GM18517 (cell line): ENCODE data around the gene PID1.

Source experiments
- ATAC-seq: cut with Tn5 transposase; IDR thresholded peaks from one replicate; pipeline ENCODE4 v1.9.1; 2021; ENCODE audit warnings: mild to moderate bottlenecking, moderate library complexity; ENCODE audit not compliant: unreplicated experiment

Gene PID1, protein sequence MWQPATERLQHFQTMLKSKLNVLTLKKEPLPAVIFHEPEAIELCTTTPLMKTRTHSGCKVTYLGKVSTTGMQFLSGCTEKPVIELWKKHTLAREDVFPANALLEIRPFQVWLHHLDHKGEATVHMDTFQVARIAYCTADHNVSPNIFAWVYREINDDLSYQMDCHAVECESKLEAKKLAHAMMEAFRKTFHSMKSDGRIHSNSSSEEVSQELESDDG

DNA sequence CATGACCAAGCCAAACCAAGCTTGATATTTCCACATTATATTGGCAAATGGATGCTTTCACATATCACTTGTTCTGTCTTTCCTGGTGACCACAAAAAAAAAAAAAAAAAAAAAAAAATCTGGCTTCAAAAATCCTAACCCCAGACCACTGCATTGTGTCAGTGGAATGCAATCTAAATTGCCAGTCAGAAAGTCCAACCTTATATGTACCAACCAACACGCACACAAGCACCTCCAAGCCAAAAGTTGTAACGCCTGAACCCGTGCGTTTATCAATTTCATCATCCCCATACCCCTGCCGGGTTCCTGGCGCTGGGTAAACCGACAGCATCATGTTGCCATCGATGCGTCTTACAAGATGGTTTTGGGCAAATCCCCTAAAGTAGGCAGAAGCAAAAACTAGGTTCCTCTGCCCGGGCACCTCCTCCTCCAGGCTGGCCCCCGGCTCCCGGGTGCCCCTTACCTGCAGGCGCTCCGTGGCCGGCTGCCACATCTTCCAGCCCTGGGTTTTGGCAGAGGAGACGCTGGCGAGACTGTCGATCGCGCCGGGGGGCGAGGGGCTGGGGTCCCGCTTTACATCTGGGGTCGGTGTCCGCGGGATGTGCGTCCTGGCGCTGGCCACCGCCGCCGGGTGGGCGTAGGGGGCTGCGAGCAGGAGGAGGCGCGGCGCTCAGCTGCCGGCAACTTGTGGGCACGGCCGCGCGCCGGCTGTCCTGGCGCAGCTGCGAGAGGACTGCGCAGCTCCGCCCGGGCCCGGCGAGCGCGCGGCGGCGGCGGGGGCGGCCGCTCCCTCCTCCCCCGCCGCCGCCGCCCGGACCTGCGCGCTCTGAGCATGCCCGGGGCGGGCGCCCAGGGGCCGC is at the start of gene PID1:
PID1 (minus strand) TSS at position 737 of the 860 bp plus-strand sequence; CDS start at position 493, 244 bp downstream.
- no peak for ATAC-seq

DNA sequence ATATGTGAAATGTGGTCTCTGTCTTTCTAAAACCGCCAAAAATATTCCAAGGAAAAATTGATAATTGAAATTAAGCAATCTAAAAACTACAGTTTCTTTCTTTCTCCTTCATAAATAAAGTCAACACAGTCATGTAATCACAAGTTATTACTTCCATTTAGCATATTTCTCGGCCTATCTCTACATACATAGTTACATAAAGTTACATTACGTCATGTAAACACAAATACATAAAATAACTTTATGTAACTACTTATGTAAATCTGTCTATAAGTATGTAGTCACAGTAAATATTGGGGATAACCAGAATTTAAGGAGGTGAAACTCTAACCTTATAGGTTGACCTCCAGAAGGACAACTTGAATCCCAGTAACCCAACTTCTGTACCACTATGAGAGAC is 48.5 kb upstream of the PID1 start:
- ATAC-seq: no peak

DNA sequence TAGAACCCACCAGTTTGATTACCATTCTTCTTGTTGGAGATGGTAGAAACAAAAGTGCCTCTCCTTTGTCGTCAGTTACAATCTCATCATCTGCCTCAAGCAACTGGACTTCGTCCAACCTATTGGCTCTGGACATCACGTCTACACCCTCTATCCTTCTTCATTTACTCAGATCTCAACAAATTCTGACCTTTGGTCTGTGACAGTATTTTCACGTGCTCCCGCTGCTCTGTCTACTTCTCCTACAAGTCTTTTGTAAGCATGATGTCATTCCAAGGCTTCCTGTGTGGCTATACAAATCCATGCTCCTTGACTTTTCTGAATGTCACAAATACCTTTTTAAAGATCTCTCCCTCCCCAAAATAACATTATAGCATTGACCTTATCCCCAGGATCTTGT is 43.0 kb upstream of the PID1 start:
- no peak for ATAC-seq

DNA sequence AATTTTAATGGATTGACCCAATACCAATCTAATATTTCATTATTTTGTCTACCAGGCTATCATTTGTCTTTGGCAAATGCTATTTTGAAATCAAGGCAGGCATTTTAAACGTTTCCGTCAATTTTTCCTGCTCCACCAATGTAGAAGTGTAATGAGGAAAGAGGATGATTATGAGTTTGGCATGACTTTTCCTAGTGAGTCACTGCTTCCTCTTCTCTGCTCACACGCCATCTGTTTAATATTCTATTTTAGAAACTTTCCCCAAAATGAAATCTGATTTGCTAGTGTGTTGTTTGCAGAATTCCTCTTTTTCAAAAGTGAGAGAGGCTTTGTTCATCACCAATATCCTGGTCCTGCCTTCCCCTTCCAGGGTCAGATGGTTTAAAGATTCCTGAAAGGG is 42.5 kb upstream of the PID1 start:
- ATAC-seq: no peak

DNA sequence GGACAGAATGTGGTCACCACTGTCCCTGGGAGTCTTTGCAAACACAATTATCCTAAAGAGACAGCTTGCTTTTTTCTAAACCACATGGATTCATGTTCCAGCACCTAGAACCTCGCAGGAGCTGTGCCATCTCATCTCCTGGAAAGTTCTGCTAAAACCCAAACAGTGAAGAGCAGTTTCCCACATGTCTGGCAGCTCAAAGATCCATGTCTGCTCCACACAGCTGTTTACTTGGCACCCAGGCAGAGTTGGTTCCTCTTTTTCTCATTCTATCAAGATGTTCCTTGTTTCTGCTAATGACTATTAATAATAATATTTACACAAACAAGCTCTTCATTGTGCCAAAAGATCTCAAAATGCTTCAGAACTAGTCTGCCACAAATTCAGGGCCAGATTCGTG is 30.1 kb upstream of the PID1 start:
- ATAC-seq: no peak

DNA sequence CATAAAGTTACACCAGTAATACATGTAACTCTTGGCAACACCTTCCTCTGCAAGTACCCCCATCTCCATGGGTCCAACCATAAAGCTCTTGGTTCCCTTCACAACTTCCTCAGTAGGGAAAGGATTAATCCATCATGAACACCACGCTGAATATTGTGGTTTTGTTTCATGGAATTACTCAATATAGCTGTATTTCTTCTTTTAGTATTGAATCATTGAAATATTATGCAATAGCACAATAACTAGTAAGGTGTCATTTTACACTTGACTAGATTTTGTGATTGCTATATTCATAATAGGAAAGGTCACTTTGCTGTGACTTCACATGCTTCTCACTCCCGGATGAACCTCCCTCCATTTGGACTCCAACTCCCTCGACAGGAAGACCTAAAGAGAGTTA is 29.7 kb upstream of the PID1 start:
- no peak for ATAC-seq

DNA sequence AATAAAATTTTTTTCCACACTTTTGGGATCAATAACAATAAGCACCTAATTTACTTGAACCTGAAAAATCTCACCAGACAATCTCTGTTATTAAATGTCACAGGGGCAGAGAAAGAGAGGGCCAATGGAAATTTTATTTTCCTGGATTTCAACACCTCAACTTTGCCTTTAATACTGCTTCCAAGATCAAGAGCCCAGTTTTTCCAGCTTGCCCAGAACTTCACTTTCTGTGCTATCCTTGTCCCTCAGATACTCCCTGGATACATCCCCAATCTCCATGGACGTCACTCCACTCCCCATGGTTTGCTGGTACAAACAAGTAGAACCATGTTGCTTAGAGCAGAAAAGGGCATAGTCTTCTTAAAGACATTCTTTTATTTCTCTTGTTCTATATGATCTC is 29.3 kb upstream of the PID1 start:
- ATAC-seq: no peak

DNA sequence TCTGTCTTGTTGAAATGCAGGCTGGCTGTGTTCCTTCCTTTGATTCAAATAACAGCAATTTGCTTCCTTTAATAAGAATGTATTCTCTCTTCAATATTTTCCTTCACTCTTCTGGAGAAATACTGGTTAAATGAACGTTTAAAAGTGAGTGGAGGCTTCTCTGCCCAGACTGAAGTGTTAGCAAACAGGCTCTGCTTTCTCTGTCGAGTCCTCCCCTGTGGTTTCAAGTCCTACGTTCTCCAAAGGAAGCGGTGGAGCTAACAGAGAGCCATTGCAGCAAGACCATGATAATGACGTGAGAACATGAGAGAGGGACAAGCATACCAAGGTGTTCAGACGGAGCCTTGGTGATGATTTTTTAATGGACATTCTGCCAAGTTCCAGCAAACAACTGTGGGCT is 26.2 kb upstream of the PID1 start:
- no peak for ATAC-seq

DNA sequence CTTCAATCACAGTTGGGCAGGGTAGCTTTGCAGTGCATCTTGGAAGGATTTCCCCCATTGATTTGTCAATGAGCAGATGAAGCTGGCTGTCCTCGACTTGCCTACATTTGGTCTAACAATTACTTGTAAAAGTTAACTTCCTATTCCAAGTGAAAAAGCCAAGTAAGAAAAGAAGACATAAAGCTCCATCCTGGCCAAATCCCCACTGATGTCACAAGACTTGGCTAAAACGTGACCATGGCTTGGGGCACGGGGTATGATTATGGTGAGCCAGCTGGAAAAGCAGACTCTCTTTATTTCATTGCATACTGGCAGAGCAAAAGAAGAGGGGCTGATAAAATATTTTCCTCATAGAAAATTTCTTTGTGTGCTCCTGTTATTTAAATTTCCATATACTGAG is 25.4 kb upstream of the PID1 start:
- no peak for ATAC-seq

DNA sequence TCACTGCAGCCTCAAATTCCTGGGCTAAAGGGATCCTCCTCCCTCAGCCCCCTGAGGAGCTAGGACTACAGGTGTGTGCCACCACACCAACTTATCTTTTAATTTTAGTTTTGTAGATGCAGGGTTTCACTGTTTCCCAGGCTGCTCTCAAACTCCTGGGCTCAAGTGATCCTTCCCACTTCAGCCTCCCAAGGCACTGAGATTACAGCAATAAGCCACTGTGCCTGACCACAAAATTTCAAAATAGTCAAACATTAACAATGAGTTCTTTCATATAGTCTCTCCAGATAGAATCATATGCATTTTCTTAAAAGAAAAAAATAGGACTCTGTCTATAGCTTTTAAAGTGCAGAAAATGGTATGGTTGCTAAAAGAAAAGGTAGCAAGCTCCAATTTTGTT is 24.9 kb upstream of the PID1 start:
- no peak for ATAC-seq

DNA sequence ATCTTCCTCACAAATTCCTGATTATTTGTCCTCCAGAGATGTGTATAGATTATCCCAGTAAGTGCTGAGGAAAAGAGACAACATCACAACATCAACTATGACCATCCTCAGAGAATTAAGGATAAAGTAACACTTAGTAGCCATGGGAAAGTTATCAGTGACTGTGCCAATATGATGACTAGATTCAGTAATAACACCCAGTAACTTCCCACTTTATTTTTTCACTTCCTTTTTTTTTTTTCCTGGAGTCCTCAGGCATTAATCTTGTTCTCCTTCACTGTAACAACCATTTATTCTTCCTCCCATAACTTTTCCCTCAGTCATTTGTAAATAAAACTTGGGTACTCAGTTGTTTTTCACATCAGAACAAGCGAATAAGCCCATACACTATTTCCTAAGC is 16.7 kb upstream of the PID1 start:
- no peak for ATAC-seq

DNA sequence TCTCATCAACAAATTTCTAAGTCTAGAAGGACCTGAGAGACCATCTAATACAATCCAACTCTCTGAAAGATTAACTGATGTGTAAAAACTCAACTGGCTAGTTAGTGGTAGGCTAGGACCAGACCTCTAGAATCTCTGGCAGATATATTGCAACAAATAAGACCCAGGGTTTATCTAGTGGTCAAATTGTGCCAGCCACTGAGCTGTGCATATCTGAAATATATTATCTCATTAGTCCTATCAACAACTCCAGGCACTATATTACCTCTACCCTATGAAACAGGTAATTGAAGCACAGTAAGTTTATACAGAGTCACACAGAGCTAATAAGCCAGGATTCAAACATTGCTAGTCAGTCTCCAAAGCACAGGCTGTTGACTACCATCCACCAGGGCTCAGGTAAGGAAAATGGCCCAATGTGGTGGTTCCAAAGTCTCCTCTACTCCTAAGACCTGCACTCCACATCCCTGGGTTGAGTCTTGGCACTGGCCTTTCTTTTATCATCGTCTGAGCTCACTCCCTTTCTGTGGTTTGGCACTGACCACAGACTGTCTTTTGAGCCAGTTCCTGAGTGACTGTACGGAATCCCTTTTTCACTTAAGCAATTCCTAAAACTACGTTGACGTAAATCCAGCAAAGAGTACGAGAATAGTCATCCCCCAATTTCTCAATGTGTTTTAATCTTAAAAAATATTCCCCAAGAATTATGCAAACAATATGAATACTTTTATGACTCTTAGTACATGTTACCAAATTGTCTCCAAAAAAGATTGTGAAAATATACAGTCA is 11.9 kb upstream of the PID1 start:
- no peak for ATAC-seq

DNA sequence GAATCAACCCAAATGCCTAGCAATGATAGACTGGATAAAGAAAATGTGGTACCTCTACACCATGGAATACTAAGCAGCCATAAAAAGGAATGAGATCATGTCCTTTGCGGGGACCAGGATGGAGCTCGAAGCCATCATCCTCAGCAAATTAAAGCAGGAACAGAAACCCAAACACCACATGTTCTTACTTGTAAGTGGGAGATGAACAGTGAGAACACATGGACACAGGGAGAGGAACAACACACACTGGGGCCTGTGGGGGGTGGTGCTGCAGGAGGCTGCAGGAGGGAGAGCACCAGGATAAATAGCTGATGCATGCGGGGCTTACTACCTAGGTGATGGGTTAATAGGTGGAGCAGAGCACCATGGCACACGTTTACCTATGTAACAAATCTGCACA is 8.4 kb upstream of the PID1 start:
- no peak for ATAC-seq

DNA sequence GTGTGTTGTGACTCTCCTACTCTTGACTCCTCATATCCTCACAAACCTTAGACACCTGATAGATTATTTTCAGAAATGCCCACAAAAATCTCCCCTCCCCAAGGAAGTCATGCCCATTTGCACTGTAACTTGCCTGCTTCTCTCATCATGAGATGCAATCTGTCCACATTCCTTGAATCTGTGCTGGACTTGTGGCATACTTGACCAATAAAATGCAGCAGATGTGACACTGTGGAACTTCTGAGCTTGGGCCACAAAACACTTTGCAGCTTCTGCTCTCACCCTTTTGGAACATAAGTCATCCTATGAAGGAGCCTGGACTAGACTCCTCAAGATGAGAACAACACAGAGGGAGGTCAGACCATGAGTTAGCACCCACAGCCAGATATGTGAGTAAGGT is 4.4 kb upstream of the PID1 start:
- ATAC-seq: no peak

DNA sequence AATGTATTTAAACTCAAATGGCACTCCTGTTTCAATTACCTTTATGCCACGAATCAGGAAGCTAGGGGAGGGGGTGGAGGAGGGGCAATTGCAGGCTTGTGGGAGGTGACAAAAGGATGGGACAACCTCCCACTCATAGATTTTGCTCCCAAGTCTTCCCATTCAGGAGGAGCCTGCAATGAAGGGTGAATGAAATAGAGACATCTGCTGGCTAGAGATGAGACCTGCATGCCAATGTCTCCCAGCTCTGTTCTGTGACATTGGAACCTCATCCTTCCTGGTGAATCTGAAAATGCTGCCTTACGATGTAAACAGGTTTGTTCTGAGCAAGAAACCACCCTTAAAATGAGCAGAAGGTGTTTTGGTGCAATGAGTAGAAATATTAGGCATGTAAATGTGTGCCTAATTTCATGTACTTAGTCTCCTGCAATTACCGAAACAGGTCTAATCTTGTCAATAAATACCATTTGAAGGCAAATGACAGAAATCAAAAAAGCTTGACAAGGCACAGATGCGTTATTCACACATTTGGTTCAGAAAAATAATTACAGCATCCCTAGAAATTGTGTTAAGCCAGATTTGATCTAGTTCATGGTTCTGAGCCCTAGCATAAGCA is 2.7 kb upstream of the PID1 start:
- ATAC-seq: peak; percentile 78

DNA sequence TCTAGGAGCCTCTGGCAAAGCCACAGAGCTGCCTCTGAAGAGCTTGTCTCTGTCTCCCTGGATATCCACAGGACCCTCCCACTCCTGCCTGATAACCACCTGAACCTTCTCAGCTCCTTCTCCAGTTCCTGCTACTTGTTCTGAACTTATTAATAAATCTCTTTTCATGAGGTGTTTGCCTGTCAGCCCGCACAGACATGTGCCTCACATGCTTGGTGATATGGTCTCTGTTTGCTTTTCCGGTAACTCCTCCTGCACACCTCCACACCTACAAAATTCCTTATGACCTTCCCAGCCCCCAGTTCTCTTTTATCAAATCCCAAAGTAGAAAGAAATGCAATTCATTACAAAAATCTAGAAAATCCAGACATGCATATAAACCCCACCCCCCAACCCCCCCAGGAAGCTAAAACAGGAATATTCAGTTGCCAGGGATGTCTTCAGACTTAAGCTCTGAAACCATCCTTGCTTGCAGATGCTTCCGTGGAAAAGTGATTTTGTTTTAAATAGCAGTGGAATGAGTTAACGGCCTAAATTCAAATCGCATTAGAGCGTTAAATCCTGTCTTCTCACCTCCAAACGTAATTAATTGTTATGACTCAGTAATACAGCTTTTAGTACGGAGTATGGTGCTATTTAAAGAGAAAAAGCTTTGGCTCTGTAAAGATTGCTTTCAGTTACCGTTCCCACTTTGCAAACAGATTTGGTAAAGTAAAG is 2.1 kb upstream of the PID1 start:
- no peak for ATAC-seq

DNA sequence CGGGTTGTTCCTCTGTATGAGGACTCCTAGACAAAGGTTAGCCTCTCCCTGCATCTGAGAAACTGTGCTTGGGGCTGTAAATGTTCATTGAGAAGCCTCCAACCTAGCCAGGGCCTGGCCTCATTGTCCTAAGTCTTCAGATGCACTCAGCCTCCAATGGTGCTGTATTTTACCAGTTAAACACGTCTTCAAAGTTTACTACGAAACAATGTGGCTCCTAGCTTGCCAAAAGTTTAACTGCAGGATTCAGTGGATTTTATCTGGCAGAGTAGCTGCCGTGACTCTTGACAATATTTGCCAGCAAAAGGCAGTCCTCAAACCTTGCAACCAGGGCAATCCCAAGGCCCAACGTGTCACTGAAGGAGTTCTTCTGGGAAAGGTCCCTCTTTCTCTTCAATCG is 1.1 kb downstream of the PID1 start:
- ATAC-seq: no peak

DNA sequence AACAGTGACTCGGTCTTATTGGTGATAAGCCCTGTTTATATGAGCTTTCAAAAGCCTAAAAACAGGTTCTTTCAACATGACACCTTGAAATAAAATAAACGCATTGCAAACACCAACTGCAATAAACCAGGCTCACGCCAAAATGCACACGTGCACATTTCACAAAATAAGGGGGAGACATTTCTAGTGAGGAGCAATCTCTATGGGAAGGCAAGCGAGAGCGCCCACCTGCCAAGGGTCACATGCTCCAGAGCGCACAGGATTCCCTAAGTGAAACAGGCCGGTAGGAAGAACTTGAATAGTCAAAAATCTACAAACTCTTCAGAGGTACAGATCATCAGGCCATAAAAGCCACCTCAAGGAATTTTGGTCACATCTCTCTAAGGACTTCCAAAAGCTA is 1.9 kb downstream of the PID1 start:
- no peak for ATAC-seq

DNA sequence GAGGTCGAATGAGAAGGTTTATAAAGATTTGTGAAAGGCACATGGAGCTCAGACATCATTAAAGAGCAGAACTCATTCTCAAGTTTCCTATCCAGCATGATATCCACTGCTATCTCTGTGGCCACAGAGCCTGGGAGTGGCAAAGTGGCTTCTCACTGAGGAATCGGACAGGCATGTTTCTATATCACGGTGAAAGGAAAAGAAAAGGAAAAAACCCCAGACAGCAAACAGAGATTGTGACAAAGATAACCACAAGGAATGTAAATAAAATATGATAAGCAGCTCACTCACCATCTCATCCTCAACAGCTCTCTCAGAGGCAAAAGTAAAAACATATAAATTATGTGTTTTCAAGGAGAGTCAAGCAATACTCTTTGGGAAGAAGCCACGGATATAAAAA is 2.5 kb downstream of the PID1 start:
- no peak for ATAC-seq

DNA sequence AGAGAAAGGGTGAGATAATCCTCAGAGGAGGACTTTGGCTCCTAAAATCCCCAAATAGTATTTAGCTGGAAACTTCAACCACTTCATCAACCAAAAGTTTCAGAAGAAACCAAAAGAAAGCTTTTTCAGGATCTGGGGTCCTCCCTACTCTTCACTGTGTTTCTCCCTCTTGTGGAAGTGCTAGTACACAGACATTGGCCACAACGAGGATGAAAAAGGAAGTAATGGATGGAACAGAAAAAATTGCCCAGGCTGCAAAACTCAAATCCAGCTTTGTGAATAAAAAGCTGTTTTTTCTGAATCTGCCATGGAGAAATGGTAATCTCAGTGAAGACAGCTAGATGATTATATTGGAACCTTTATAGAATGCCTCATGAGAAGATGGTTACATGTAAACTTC is 4.0 kb downstream of the PID1 start:
- ATAC-seq: no peak

DNA sequence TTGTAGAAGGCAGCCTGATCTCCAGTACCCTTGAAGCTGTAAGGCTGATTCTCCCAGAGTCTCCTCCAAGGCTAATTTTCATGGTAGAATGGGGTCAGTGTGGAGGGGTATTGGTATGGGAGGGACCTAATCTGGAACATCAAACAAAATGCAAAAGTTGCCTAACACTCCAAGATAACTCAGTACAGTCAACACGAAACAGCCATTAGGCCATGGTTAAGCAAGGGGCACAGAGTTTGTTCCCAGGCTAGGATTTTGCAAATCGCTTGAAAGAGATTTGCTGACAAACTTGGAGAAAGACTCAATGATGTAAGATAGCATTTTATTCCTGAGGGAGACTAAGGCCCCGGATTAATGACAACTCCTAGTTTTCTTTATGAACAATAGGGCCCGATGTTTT is 5.4 kb downstream of the PID1 start:
- ATAC-seq: no peak
